Caki2 (cell line): ENCODE data around the gene SLC16A5. TPM values are rescaled to one million over a fixed set of nuclear protein-coding genes. Genes with fewer than 3 reads are reported as not detected.
A peak's percentile ranks its signal among the peaks of the same experiment; 100 is the strongest.

ENCODE experiments used
- DNase-seq: peaks from one replicate; pipeline ENCODE4 v3.0.0-alpha.2; 2015; ENCODE audit warnings: low read depth
- in situ Hi-C: cut with HindIII; loops from 2 replicates; pipeline ENCODE4 v1.10.0; 2016; ENCODE audit warnings: low sequenced_read_pairs, low pct_unique_long_range_greater_than_20kb, mixed read lengths
- total RNA-seq: library from RNA; depleted of rRNA; stranded (reverse); fragments of >200 nt; shearing (Covaris generic); gene quantifications from 2 replicates; pipeline ENCODE4 v1.2.3, GENCODE V29; 2014; ENCODE audit warnings: low replicate concordance

The SLC16A5 gene
- total RNA-seq, 1 experiment from 2014 or later = 4.4 TPM

DNA sequence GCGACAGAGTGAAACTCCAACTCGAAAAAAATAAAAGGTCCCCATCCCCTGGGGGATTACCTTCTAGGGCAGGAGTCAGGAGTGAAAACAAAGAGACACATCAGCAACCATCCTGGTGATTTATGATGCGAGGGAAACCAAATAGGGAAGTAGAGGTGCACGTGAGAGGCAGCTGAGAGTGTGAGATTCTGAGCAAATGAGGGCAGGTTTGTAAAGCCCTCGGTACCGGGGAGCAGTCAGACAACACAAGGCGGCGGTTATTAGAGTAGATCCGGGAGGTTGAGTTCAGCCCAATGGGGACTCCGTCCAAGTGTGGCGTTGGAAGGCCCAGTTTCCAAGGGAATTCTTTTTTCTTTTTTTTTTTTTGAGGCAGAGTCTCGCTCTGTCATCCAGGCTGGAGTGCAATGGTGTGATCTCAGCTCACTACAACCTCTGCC, 14.6 kb downstream of the SLC16A5 start:
- in situ Hi-C loops = no loop called here
- no peak for DNase-seq

DNA sequence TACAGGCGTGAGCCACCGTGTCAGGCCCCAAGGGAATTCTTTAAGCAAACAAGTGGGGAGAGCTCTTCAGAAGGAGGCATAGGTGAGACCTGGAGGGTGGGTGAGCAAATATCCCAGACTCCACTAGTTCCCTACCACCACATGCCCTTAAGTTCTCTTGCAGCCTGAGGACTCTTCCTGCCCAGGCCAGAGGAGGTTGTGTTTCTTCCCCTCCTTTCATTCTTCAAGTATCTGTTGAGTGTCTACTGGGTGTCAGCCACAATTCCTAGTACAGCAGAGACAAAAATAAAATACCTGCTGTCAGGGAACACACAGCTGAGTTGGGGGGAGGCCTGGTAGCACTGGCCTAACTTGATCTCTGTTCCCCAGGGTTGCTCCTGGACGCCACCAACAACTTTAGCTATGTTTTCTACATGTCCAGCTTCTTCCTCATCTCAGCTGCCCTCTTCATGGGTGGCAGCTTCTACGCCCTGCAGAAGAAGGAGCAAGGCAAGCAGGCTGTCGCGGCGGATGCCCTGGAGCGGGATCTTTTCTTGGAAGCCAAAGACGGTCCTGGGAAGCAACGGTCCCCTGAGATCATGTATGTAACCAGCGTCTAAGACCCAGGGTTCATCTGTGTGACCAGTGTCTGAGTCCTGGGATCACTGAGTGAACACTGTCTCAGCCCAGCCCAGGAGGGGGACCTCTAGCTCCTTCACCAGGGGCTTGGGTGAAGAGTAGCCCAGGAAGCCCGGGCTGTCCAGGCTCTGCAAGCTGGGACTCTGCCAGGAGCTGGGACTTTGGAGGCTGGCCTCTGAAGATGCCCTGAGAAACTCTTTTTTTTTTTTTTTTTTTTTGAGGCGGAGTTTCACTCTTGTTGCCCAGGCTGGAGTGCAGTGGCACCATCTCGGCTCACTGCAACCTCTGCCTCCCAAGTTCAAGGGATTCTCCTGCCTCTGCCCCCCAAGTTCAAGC, 16.1 kb downstream of the SLC16A5 start:
- no peak for DNase-seq
- in situ Hi-C loops = no loop called here

GRCh38 chr17:75105126-75106080, 17.6 kb downstream of the SLC16A5 start:
- in situ Hi-C loops = no loop called here
- DNase-seq = peak; percentile 79

DNA sequence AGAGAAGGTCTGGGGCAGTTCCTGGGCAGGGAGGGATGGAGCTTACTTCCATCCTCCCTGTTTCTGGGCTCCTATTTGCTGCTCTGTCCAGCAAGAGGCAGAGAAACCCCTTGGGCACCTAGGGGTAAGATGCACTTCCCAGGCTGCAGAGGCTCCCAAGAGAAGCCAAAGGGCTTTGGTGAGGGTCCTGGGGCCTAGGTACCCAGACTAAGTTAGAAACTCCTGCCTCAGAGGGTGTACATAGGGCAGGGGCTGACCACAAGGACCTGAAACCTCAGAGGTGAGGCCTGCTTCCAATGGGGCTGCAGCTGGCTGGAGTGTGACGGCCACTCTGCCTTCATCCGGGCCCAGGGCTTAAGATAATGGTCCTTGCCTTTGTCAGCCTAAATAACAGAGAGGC, 20.4 kb downstream of the SLC16A5 start:
- no peak for DNase-seq
- in situ Hi-C loops = no loop called here

DNA sequence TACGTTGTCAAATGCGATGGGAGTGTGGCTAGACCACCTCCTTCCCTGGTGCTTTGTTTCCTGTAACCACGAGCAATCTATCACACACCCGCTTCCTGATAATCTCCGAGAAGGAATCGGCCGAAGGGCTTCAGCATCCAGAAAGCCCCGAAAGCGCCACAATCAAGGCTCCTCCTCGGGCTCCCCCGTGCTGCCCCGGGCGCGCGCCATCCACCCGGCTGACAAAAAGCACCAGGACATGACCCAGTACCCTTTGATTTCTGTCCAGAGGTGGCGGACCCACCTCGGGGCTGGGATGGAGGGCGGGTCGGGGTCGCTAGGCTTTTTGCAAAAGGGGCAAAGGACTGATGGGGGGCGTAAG, 21.3 kb downstream of the SLC16A5 start:
- DNase-seq = no peak
- in situ Hi-C loops = no loop called here

DNA sequence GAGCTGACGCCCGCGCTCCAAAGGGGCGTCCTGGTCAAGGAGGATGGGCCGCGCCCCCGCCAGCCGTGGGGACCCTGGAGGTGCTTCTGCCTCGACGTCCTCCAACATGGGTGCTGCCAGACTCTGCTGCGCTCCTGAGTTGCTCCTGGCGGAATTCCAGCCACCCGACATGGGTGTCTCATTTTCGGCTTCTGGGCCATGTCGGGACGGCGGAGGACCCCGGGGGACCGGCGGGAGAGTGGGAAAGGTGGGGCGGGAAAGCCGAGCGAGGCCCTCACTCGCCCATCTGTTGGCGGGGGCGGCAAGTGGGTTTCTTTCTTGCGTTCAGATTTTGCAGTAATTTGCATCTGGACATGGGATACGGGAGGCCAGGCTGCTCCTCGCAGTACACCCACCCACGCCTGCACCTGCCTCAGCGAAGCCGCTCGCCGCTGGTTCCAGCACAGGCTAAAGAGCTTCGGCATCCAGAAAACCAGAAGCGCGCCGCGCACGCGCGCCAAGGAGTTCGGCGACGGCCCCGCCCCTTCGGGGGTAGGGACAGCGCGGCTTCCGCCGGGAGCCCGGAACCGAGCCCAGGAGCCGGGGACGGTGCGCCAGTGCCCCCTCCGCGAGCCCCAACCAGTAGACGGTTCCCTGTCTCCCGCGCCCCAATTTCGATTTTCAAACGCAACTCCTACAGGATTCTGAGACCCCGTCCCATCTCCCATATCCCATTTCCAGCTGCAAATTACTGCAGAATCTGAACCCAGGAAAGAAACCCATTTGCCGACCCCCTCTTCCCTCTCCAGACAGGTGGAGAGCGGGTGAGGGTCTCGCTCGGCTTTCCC, 21.9 kb downstream of the SLC16A5 start, which contains the start of gene ARMC7:
TSS of gene ARMC7 (plus strand) at position 563 of the 827 bp plus-strand sequence. CDS start 320 bp downstream, outside the sequence.
- in situ Hi-C loops = no loop called here
- peak; percentile 72 for DNase-seq

DNA sequence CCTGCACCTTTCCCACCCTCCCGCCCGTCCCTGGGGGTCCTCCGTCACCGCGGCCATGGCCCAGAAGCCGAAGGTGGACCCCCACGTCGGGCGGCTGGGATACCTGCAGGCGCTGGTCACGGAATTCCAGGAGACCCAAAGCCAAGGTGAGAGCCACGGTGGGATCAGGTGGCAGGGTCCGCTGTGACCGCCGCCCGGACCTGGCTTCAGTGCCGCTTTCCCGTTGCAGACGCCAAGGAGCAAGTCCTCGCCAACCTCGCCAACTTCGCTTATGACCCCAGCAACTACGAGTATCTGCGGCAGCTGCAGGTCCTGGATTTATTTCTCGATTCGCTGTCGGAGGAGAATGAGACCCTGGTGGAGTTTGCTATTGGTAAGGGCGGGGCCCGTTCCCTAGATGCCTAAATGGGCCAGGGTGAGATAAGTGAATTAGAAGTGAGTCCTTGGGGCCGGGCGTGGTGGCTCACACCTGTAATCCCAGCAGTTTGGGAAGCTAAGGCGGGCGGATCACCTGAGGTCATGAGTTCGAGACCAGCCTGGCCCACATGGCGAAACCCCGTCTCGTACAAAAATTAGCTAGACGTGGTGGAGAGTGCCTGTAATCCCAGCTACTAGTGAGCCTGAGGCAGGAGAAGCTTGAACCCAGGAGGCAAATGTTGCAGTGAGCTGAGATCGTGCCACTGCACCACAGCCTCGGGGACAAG, 22.6 kb downstream of the SLC16A5 start:
- DNase-seq = no peak
- in situ Hi-C loops = no loop called here

GRCh38 chr17:75111777-75112335, 24.1 kb downstream of the SLC16A5 start:
- no peak for DNase-seq
- in situ Hi-C loops = no loop called here

- DNase-seq = peak; percentile 86
- in situ Hi-C loops = no loop called here
These were observed 26.2 kb downstream of the SLC16A5 start for GRCh38 chr17:75113798-75114551.

- DNase-seq = no peak
- in situ Hi-C loops = no loop called here
These were observed 27.0 kb downstream of the SLC16A5 start for GRCh38 chr17:75114552-75115314.

- in situ Hi-C loops = no loop called here
- peak; percentile 61 for DNase-seq
These were observed 27.8 kb downstream of the SLC16A5 start for GRCh38 chr17:75115555-75115954.

GRCh38 chr17:75116737-75117136, 29.0 kb downstream of the SLC16A5 start:
- in situ Hi-C loops = no loop called here
- peak; percentile 57 for DNase-seq

DNA sequence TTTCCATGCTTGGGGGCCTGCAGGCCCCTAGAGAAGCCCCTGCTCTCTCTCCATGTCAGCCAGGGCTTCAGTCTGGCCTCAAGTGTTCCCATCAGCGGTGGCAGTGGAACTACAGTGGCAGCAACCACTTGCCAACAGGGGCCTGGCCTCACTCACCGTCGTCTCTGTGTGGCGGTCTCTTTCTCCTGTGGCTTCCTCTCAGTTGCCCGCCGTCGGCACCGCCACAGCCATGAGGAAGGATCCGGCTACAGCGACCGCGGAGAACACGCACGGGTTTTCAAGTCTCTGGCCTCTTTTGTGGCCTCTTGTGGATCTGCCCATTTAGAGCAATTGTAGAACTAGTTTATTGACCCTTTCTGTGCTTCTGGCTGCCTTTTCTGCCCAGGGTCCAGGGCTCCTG, 30.6 kb downstream of the SLC16A5 start:
- in situ Hi-C loops = no loop called here
- no peak for DNase-seq

GRCh38 chr17:75124041-75124818, 36.5 kb downstream of the SLC16A5 start:
- peak; percentile 99 for DNase-seq
- in situ Hi-C loops = no loop called here

GRCh38 chr17:75124819-75125162, 37.0 kb downstream of the SLC16A5 start:
- no peak for DNase-seq
- in situ Hi-C loops = no loop called here
